MM.1S (cell line): Measurements from ENCODE around the gene DNAJB14.

ENCODE experiments used
- EZH2phosphoT487 ChIP-seq: fragments of 300-600 bp; sonication (generic); IDR thresholded peaks from 2 replicates; pipeline ENCODE4 v1.6.1; 2018; ENCODE audit warnings: antibody characterized with exemption, low read length
- TF ChIP-seq, protein P1 (sequence below): fragments of 300-600 bp; sonication (generic); IDR thresholded peaks from 2 replicates; pipeline ENCODE4 v1.5.1; 2016; ENCODE audit warnings: antibody characterized with exemption, low read length, mixed read lengths

DNA sequence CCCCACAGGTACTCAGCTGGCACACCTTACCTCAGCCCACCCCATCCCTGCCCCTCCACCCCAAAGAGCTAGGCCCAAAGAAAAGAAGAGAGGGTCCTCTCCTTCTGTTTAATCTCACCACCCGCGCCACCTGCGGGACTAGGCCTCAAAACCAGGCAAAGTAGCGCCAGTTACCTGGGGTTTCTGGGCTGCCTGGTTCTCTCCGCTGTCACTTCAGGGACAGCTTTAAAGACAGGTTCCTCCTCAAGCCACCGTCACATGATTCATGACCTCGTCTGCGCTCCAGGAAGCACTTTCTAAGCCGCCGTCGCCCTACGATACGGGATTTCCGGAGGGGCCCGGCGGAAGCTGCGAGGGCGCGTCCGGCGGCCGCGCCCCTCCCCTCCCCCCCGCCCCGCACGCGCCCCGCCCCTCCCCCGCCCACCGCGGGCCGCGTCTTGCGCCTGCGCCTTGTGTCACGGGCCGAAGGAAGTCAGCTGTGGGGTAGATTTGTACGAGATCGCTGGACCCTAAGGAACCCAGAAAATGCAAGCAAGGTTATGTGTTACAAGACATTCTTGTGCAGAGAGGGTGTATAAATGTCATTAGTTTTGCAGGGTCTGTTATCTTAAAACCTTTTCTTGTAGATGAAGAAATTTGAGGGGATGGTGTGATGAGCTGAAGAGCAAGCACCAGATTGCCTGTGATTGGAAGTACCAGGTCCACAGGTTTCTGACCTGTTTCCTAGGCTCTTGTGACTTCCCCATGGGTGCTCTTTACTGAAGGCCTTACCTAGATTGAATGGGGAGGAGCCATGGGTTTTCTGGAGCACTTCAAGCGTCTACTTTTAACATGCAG is 52.0 kb downstream of the DNAJB14 start, which contains the start of gene LAMTOR3:
- TF ChIP-seq, protein P1, sequence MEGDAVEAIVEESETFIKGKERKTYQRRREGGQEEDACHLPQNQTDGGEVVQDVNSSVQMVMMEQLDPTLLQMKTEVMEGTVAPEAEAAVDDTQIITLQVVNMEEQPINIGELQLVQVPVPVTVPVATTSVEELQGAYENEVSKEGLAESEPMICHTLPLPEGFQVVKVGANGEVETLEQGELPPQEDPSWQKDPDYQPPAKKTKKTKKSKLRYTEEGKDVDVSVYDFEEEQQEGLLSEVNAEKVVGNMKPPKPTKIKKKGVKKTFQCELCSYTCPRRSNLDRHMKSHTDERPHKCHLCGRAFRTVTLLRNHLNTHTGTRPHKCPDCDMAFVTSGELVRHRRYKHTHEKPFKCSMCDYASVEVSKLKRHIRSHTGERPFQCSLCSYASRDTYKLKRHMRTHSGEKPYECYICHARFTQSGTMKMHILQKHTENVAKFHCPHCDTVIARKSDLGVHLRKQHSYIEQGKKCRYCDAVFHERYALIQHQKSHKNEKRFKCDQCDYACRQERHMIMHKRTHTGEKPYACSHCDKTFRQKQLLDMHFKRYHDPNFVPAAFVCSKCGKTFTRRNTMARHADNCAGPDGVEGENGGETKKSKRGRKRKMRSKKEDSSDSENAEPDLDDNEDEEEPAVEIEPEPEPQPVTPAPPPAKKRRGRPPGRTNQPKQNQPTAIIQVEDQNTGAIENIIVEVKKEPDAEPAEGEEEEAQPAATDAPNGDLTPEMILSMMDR, result no peak
- TF ChIP-seq EZH2phosphoT487, result no peak
